Neural progenitor cell (in vitro differentiated cells): ENCODE results near the gene MEF2D.

Source experiments
- EZH2 ChIP-seq: fragments of 200-600 bp; sonication (generic); IDR thresholded peaks from 2 replicates; pipeline ENCODE4 v1.6.1; 2017; ENCODE audit warnings: antibody characterized with exemption, mild to moderate bottlenecking, moderate library complexity
- TF ChIP-seq, protein P1 (sequence below): fragments of 200-600 bp; sonication (generic); IDR thresholded peaks from 2 replicates; pipeline ENCODE4 v1.5.1; 2017; ENCODE audit warnings: antibody characterized with exemption, mild to moderate bottlenecking

DNA sequence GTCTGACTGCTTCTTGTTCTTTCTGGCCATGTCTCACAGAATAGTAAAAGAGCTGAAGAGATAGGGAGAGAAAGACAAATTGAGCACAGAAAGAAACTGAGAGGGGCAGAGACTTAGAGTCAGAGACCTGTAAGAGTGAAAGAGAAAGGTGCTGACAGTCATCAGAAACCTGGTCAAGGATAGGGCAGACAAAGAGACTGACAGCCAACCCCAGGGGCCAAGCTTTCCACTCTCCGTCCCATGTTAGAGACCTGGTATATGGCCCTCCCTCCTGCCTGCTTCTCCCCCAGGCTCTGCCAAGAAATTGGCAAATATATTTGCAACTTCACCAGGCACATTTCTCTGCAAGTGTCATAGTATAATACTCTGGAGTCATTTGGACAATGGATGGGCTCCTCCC lies 67.0 kb downstream of the MEF2D start:
- TF ChIP-seq, protein P1, sequence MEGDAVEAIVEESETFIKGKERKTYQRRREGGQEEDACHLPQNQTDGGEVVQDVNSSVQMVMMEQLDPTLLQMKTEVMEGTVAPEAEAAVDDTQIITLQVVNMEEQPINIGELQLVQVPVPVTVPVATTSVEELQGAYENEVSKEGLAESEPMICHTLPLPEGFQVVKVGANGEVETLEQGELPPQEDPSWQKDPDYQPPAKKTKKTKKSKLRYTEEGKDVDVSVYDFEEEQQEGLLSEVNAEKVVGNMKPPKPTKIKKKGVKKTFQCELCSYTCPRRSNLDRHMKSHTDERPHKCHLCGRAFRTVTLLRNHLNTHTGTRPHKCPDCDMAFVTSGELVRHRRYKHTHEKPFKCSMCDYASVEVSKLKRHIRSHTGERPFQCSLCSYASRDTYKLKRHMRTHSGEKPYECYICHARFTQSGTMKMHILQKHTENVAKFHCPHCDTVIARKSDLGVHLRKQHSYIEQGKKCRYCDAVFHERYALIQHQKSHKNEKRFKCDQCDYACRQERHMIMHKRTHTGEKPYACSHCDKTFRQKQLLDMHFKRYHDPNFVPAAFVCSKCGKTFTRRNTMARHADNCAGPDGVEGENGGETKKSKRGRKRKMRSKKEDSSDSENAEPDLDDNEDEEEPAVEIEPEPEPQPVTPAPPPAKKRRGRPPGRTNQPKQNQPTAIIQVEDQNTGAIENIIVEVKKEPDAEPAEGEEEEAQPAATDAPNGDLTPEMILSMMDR: no peak
- TF ChIP-seq EZH2: no peak
